Panc1 (cell line): ENCODE data around the gene ESYT2. TPM values are rescaled to one million over a fixed set of nuclear protein-coding genes. Genes with fewer than 3 reads are reported as not detected.

Source experiments
- ATAC-seq: fragments of 200-7000 bp; cut with Tn5 transposase; 2 replicates; pipeline ENCODE4 v1.9.1; 2020; ENCODE audit warnings: mild to moderate bottlenecking, moderate library complexity
- BruUV-seq: library from RNA; stranded (reverse); fragments of 400-500 nt; replicated peaks from 2 replicates; lab custom pipeline; 2021; lab: Mats Ljungman, UMichigan
- CTCF ChIA-PET: fragments of 300-600 bp; sonication (Branson Sonifier 250); formaldehyde crosslinking; loops from one replicate; lab custom pipeline; 2022; ENCODE audit warnings: antibody characterized with exemption; lab: Charles Lee
- POLR2A ChIA-PET: fragments of 300-600 bp; sonication (Branson Sonifier 250); formaldehyde crosslinking; loops from one replicate; lab custom pipeline; 2022; ENCODE audit warnings: antibody characterized with exemption; lab: Charles Lee
- DNase-seq: peaks from one replicate; pipeline ENCODE4 v3.0.0-alpha.2; 2010; ENCODE audit warnings: low read depth, low spot score
- H3K27ac ChIP-seq: 2 replicates; pipeline ENCODE4 v1.5.1; 2011; ENCODE audit warnings: mild to moderate bottlenecking, low read length, inconsistent platforms
- H3K27me3 ChIP-seq: fragments of 200-500 bp; sonication (Bioruptor generic); 2 replicates; pipeline ENCODE4 v1.6.0; 2014; ENCODE audit warnings: low read length, inconsistent platforms; ENCODE audit not compliant: control insufficient read depth, insufficient read depth
- H3K36me3 ChIP-seq: fragments of 200-500 bp; sonication (Bioruptor generic); 2 replicates; pipeline ENCODE4 v1.5.1; 2014; ENCODE audit warnings: inconsistent platforms, mild to moderate bottlenecking, low read length, moderate library complexity; ENCODE audit not compliant: control insufficient read depth, insufficient read depth
- H3K4me1 ChIP-seq: 2 replicates; pipeline ENCODE4 v1.5.1; 2011; ENCODE audit warnings: inconsistent platforms, mild to moderate bottlenecking, low read length, moderate library complexity; ENCODE audit not compliant: control insufficient read depth, insufficient read depth
- H3K4me3 ChIP-seq, 2 experiments: 2 replicates each; pipeline ENCODE4 v1.5.1; 2011 to 2012; ENCODE audit warnings: low read depth in 2 of 2, low read length in 2 of 2, mild to moderate bottlenecking in 2 of 2, inconsistent platforms in 1 of 2, moderate library complexity in 1 of 2
- H3K9me3 ChIP-seq: fragments of 200-500 bp; sonication (Bioruptor generic); 2 replicates; pipeline ENCODE4 v1.5.1; 2014; ENCODE audit warnings: low read depth, mild to moderate bottlenecking, inconsistent platforms, low read length, moderate library complexity; ENCODE audit not compliant: control insufficient read depth, insufficient read depth
- POLR2AphosphoS5 ChIP-seq: IDR thresholded peaks from 2 replicates; pipeline ENCODE4 v1.6.1; 2012; ENCODE audit warnings: mild to moderate bottlenecking, low read depth, low read length, moderate library complexity
- SIN3A ChIP-seq: IDR thresholded peaks from 2 replicates; pipeline ENCODE4 v1.6.1; 2012; ENCODE audit warnings: low read depth, mild to moderate bottlenecking, low read length, moderate library complexity, borderline replicate concordance; ENCODE audit not compliant: insufficient read depth
- TCF7L2 ChIP-seq: IDR thresholded peaks from 2 replicates; pipeline ENCODE4 v1.6.1; 2011; ENCODE audit warnings: mild to moderate bottlenecking, low read depth, low read length, inconsistent platforms
- in situ Hi-C: cut with HindIII; loops from 2 replicates; pipeline ENCODE4 v1.10.0; 2016; ENCODE audit warnings: low sequenced_read_pairs, low pct_unique_long_range_greater_than_20kb
- intact Hi-C: fragments of 100-400 bp; cut with micrococcal nuclease; formaldehyde crosslinking; loops from one replicate; pipeline ENCODE4 v1.10.0; 2022; ENCODE audit not compliant: unreplicated experiment
- total RNA-seq: library from RNA; stranded (reverse); gene quantifications from one replicate; pipeline ENCODE4 v1.2.1, GENCODE V29; 2021; ENCODE audit not compliant: unreplicated experiment
- TF ChIP-seq, protein P1 (sequence below): fragments of 450-650 bp; IDR thresholded peaks from 2 replicates; pipeline ENCODE4 v1.5.1; 2017; ENCODE audit warnings: mild to moderate bottlenecking
- TF ChIP-seq, protein P2 (sequence below), 2 experiments: IDR thresholded peaks; 2 replicates each; pipeline ENCODE4 v1.6.1; 2011 to 2012; ENCODE audit warnings: low read depth in 2 of 2, control low read depth in 1 of 2, low read length in 1 of 2, mild to moderate bottlenecking in 1 of 2, moderate library complexity in 1 of 2; ENCODE audit not compliant: insufficient read depth in 1 of 2

The ESYT2 gene
- total RNA-seq, 1 experiment from 2014 or later: 92.7 TPM

DNA sequence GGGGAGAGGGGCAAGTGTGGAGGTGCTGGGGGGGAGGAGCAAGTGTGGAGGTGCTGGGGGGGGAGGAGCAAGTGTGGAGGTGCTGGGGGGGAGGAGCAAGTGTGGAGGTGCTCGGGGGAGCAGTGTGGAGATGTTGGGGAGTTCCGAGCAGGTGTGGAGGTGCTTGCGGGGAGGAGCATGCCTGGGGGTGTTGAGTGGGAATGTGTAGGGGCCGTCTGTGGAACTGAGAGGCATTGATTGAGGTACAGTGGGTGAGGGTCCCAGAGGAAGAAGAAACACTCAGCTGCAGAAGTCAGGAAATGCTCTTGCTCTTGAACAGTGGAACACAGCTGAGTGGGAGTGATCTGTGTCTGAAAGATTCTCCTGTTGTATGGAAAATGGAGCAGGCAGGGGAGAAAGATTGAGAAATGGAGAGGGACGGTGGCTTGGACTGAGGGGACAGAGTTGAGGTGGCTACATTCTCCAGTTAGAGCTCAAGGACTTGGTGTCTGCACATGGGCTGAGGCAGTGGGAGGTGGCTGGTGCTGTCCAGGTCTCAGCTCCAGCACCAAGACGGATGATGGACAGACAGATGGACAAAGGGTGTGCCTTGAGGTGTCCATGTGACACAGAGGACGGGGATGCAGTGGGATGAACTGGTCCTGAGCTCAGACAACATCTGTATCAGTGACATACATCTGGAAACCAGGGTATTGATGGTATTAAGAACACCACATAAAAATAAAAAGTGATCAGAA lies 99.5 kb downstream of the ESYT2 start:
- no TSS peak for BruUV-seq

DNA sequence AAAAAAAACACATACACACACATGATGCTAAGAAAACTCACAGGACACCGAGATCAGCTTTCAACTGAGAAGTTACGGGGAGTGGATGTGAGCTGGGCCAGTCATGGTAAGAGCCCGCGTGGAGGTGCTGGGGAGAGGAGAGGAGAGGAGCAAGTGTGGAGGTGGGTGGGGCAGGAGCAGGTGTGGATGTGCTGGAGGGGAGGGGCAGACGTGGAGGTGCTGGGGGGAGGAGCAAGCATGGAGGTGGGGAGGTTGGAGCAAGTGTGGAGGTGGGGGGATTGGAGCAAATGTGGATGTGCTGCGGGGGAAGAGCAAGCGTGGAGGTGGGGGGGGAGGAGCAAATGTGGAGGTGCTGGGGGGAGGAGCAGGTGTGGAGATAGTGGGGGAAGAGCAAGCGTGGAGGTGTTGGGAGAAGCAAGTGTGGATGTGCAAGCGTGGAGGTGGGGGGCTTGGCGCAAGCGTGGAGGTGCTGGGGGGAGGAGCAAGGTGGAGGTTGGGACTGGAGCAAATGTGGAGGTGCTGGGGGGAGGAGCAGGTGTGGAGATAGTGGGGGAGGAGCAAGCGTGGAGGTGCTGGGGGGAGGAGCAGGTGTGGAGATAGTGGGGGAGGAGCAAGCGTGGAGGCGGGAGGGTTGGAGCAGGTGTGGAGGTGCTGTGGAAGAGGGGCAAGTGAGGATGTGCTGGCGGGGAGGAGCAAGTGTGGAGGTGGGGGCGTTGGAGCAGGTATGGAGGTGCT lies 100.2 kb downstream of the ESYT2 start:
- TF ChIP-seq, protein P1, sequence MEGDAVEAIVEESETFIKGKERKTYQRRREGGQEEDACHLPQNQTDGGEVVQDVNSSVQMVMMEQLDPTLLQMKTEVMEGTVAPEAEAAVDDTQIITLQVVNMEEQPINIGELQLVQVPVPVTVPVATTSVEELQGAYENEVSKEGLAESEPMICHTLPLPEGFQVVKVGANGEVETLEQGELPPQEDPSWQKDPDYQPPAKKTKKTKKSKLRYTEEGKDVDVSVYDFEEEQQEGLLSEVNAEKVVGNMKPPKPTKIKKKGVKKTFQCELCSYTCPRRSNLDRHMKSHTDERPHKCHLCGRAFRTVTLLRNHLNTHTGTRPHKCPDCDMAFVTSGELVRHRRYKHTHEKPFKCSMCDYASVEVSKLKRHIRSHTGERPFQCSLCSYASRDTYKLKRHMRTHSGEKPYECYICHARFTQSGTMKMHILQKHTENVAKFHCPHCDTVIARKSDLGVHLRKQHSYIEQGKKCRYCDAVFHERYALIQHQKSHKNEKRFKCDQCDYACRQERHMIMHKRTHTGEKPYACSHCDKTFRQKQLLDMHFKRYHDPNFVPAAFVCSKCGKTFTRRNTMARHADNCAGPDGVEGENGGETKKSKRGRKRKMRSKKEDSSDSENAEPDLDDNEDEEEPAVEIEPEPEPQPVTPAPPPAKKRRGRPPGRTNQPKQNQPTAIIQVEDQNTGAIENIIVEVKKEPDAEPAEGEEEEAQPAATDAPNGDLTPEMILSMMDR: no peak
- no peak for TF ChIP-seq POLR2AphosphoS5
- TF ChIP-seq, protein P2, sequence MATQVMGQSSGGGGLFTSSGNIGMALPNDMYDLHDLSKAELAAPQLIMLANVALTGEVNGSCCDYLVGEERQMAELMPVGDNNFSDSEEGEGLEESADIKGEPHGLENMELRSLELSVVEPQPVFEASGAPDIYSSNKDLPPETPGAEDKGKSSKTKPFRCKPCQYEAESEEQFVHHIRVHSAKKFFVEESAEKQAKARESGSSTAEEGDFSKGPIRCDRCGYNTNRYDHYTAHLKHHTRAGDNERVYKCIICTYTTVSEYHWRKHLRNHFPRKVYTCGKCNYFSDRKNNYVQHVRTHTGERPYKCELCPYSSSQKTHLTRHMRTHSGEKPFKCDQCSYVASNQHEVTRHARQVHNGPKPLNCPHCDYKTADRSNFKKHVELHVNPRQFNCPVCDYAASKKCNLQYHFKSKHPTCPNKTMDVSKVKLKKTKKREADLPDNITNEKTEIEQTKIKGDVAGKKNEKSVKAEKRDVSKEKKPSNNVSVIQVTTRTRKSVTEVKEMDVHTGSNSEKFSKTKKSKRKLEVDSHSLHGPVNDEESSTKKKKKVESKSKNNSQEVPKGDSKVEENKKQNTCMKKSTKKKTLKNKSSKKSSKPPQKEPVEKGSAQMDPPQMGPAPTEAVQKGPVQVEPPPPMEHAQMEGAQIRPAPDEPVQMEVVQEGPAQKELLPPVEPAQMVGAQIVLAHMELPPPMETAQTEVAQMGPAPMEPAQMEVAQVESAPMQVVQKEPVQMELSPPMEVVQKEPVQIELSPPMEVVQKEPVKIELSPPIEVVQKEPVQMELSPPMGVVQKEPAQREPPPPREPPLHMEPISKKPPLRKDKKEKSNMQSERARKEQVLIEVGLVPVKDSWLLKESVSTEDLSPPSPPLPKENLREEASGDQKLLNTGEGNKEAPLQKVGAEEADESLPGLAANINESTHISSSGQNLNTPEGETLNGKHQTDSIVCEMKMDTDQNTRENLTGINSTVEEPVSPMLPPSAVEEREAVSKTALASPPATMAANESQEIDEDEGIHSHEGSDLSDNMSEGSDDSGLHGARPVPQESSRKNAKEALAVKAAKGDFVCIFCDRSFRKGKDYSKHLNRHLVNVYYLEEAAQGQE (IDR thresholded peaks at IDR 0.05; ENCODE audit: insufficient read depth in 1 of 2, low read depth in 2 of 2, low read length in 1 of 2): no peak
- no peak for TF ChIP-seq SIN3A
- no peak for TF ChIP-seq TCF7L2
- Histone ChIP-seq H3K27me3 (no peaks in the 10 kb centered on the region), H3K27ac (no peak overlapping the region), H3K4me1 (no peaks in the 10 kb centered on the region), H3K4me3 (no peak overlapping the region), H3K36me3 (peaks cover 6% of the 10 kb centered on the region; the same call in 1 of the 2 replicates), H3K9me3 (no peaks in the 10 kb centered on the region)
- ChIA-PET POLR2A (no interaction called here), CTCF (no interaction called here)
- in situ Hi-C loops: no loop called here
- intact Hi-C loops: no loop called here
- ATAC-seq (no peak), DNase-seq (no peak)
- BruUV-seq: no TSS peak

More for the DNA sequence above, 99.5 kb downstream of the ESYT2 start:
- ATAC-seq (no peak; the same call in 1 of the 2 replicates), DNase-seq (no peak)
- ChIA-PET CTCF (no interaction called here), POLR2A (interaction anchor here (0.8 kb wide), 1 partner anchor 17 kb away, joined by 5 read pairs; no protein-coding TSS in a partner anchor)
- Histone ChIP-seq H3K27ac (no peak overlapping the region), H3K9me3 (no peaks in the 10 kb centered on the region), H3K4me3 (no peak overlapping the region), H3K36me3 (peaks cover 6% of the 10 kb centered on the region; the same call in 1 of the 2 replicates), H3K4me1 (no peaks in the 10 kb centered on the region), H3K27me3 (no peaks in the 10 kb centered on the region)
- TF ChIP-seq, protein P2 (IDR thresholded peaks at IDR 0.05; ENCODE audit: insufficient read depth in 1 of 2, low read depth in 2 of 2, low read length in 1 of 2): no peak
- TF ChIP-seq, protein P1: no peak
- TF ChIP-seq SIN3A (no peak), POLR2AphosphoS5 (no peak)
- in situ Hi-C loops (no loop called here), intact Hi-C loops (no loop called here)
